HL-60 (cell line): ENCODE measurements around the gene CATSPER4.

Experiments used
- DNase-seq, 2 experiments: peaks; one replicate each; pipeline ENCODE4 v3.0.0-alpha.2; 2010 to 2020; ENCODE audit warnings: low read depth in 1 of 2, low spot score in 1 of 2
- H3K27ac ChIP-seq: fragments of 250-450 bp; sonication (Bioruptor Pico); replicated peaks from 2 replicates; pipeline ENCODE4 v1.5.1; 2020; ENCODE audit warnings: mild to moderate bottlenecking, moderate library complexity
- H3K27me3 ChIP-seq: fragments of 250-450 bp; sonication (Bioruptor Pico); 2 replicates; pipeline ENCODE4 v1.5.1; 2021; ENCODE audit warnings: mild to moderate bottlenecking, moderate library complexity; ENCODE audit not compliant: insufficient read depth, poor library complexity, severe bottlenecking
- H3K4me3 ChIP-seq: replicated peaks from 2 replicates; pipeline ENCODE4 v1.5.1; 2011; ENCODE audit warnings: mild to moderate bottlenecking, control low read depth, low read length; ENCODE audit not compliant: insufficient read depth
- GABPA ChIP-seq: IDR thresholded peaks from 2 replicates; pipeline ENCODE4 v1.6.1; 2012; ENCODE audit warnings: low read depth
- POLR2AphosphoS5 ChIP-seq: IDR thresholded peaks from 2 replicates; pipeline ENCODE4 v1.6.1; 2012; ENCODE audit warnings: low read depth
- REST ChIP-seq: IDR thresholded peaks from 2 replicates; pipeline ENCODE4 v1.6.1; 2012; ENCODE audit warnings: low read depth; ENCODE audit not compliant: insufficient replicate concordance
- SPI1 ChIP-seq: IDR thresholded peaks from 2 replicates; pipeline ENCODE4 v1.6.1; 2012; ENCODE audit warnings: low read depth, mild to moderate bottlenecking, borderline replicate concordance
- TF ChIP-seq, protein P1 (sequence below): IDR thresholded peaks from one replicate; pipeline ENCODE4 v1.5.1; 2011; ENCODE audit warnings: low read length, control low read depth, inconsistent platforms; ENCODE audit not compliant: insufficient read depth

The CATSPER4 gene

DNA sequence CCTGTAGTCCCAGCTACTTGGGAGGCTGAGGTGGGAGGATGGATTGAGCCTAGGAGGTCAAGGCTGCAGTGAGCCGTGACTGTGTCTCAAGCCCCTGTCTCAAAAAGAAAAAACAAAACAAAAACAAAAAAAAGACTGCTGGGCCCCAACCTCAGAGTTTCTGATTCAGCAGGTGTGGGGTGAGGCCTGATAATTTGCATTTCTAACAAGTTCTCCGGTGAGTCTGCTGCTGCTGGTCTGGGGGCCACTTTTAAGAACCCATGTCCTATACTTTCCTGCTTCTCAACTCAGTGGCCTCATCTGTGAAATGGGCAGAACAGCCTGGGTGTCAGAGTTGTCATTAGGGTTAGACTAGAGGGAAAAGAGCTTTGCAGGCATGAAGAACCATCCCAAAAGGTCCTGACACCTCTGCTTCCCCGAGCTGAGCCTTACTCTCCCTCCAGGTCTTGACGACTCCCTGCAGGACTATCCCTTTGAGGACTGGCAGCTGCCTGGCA, 10.3 kb upstream of the CATSPER4 start:
- no peak overlapping the region for H3K27ac ChIP-seq
- no peaks in the 10 kb centered on the region for H3K27me3 ChIP-seq
- no peak overlapping the region for H3K4me3 ChIP-seq
- DNase-seq: no peak
- TF ChIP-seq POLR2AphosphoS5: no peak
- no peak for TF ChIP-seq REST
- no peak for TF ChIP-seq GABPA
- TF ChIP-seq, protein P1, sequence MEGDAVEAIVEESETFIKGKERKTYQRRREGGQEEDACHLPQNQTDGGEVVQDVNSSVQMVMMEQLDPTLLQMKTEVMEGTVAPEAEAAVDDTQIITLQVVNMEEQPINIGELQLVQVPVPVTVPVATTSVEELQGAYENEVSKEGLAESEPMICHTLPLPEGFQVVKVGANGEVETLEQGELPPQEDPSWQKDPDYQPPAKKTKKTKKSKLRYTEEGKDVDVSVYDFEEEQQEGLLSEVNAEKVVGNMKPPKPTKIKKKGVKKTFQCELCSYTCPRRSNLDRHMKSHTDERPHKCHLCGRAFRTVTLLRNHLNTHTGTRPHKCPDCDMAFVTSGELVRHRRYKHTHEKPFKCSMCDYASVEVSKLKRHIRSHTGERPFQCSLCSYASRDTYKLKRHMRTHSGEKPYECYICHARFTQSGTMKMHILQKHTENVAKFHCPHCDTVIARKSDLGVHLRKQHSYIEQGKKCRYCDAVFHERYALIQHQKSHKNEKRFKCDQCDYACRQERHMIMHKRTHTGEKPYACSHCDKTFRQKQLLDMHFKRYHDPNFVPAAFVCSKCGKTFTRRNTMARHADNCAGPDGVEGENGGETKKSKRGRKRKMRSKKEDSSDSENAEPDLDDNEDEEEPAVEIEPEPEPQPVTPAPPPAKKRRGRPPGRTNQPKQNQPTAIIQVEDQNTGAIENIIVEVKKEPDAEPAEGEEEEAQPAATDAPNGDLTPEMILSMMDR: no peak
- TF ChIP-seq SPI1: no peak

GRCh38 chr1:26181586-26182382, 8.6 kb upstream of the CATSPER4 start:
- no peaks in the 10 kb centered on the region for H3K27me3 ChIP-seq
- no peak overlapping the region for H3K4me3 ChIP-seq
- no peak overlapping the region for H3K27ac ChIP-seq
- no peak for DNase-seq
- TF ChIP-seq POLR2AphosphoS5 (no peak), REST (no peak), SPI1 (no peak), GABPA (no peak)
- TF ChIP-seq, protein P1: no peak

- TF ChIP-seq, protein P1: no peak
- TF ChIP-seq POLR2AphosphoS5: no peak
- TF ChIP-seq GABPA: no peak
- TF ChIP-seq SPI1: no peak
- TF ChIP-seq REST: no peak
- DNase-seq: no peak
- Histone ChIP-seq H3K4me3 (no peak overlapping the region), H3K27ac (no peak overlapping the region), H3K27me3 (no peaks in the 10 kb centered on the region)
These were observed 8.1 kb upstream of the CATSPER4 start for GRCh38 chr1:26182383-26182696.
